Measurements from ENCODE around the gene KRTAP12-2. TPM values are rescaled to one million over a fixed set of nuclear protein-coding genes. Genes with fewer than 3 reads are reported as not detected.
"Not testable (repeated sequence)": the region's sequence is repeated elsewhere in the genome, so short reads cannot be mapped to it uniquely, and the experiment has no call there.

Gene KRTAP12-2
- total RNA-seq, 2 experiments from 2014 or later: not detected

GRCh38 chr21:44700101-44701022 lies 33.6 kb upstream of the KRTAP12-2 start:
- intact Hi-C loops (cut with DNase I, micrococcal nuclease): no loop called here
- no peaks in the 10 kb centered on the region for H3K4me1 Mint-ChIP-seq
- ATAC-seq (no peak), DNase-seq (no peak)
- ChIA-PET POLR2A (no interaction called here), CTCF (interaction anchor here (0.8 kb wide), 1 partner anchor 93 kb away, joined by 3 read pairs; no protein-coding TSS in a partner anchor)
- H3K36me3 Mint-ChIP-seq (ENCODE audit: low read depth): peaks cover 2% of the 10 kb centered on the region
- no peak overlapping the region for H3K27ac Mint-ChIP-seq
- H3K4me3 Mint-ChIP-seq: no peak overlapping the region
- no peaks in the 10 kb centered on the region for H3K9me3 Mint-ChIP-seq (ENCODE audit: low read depth)
- H3K27me3 Mint-ChIP-seq: peaks cover 62% of the 10 kb centered on the region

GRCh38 chr21:44699502-44700001 lies 32.8 kb upstream of the KRTAP12-2 start:
- CTCF ChIA-PET: interaction anchor here (0.8 kb wide), 1 partner anchor 94 kb away, joined by 3 read pairs; no protein-coding TSS in a partner anchor
- peaks cover 55% of the 10 kb centered on the region for H3K27me3 Mint-ChIP-seq
- H3K27ac Mint-ChIP-seq: no peak overlapping the region
- no peak overlapping the region for H3K4me3 Mint-ChIP-seq
- H3K4me1 Mint-ChIP-seq: no peaks in the 10 kb centered on the region
- POLR2A ChIA-PET: no interaction called here
- ATAC-seq (no peak), DNase-seq (no peak)
- no peaks in the 10 kb centered on the region for H3K36me3 Mint-ChIP-seq (ENCODE audit: low read depth)
- no peaks in the 10 kb centered on the region for H3K9me3 Mint-ChIP-seq (ENCODE audit: low read depth)
- intact Hi-C loops (cut with DNase I, micrococcal nuclease): no loop called here

- Mint-ChIP-seq H3K27ac (no peak overlapping the region), H3K27me3 (peaks cover 44% of the 10 kb centered on the region), H3K36me3 (ENCODE audit: low read depth) (peaks cover 2% of the 10 kb centered on the region), H3K4me1 (peaks cover 2% of the 10 kb centered on the region), H3K9me3 (ENCODE audit: low read depth) (peaks cover 5% of the 10 kb centered on the region), H3K4me3 (no peak overlapping the region)
- DNase-seq: no peak
- CTCF ChIA-PET: no interaction called here
- ATAC-seq: no peak
- POLR2A ChIA-PET: no interaction called here
- intact Hi-C loops (cut with DNase I, micrococcal nuclease): no loop called here
Observed at GRCh38 chr21:44697811-44698734, 31.3 kb upstream of the KRTAP12-2 start.

GRCh38 chr21:44697172-44697810 lies 30.6 kb upstream of the KRTAP12-2 start, which contains the start of gene KRTAP10-12:
Gene KRTAP10-12 (plus strand): TSS chr21:44697172. CDS start chr21:44697202, 30 bp downstream.
- H3K27ac Mint-ChIP-seq; DNase-seq; H3K4me3 Mint-ChIP-seq; H3K4me1 Mint-ChIP-seq; H3K36me3 Mint-ChIP-seq (ENCODE audit: low read depth); ATAC-seq; CTCF ChIA-PET; intact Hi-C loops (cut with DNase I, micrococcal nuclease); POLR2A ChIA-PET: not testable (repeated sequence)
- peaks cover 39% of the 10 kb centered on the region for H3K27me3 Mint-ChIP-seq
- peaks cover 12% of the 10 kb centered on the region for H3K9me3 Mint-ChIP-seq (ENCODE audit: low read depth)

- H3K9me3 Mint-ChIP-seq (ENCODE audit: low read depth): peaks cover 13% of the 10 kb centered on the region
- DNase-seq: no peak
Observed at GRCh38 chr21:44696572-44696971, 29.8 kb upstream of the KRTAP12-2 start.

GRCh38 chr21:44695641-44696040 lies 28.9 kb upstream of the KRTAP12-2 start:
- ATAC-seq (no peak), DNase-seq (no peak)
- intact Hi-C loops (cut with DNase I, micrococcal nuclease): no loop called here
- POLR2A ChIA-PET: no interaction called here
- Mint-ChIP-seq H3K4me1 (peaks cover 10% of the 10 kb centered on the region), H3K4me3 (no peak overlapping the region), H3K36me3 (ENCODE audit: low read depth) (peaks cover 4% of the 10 kb centered on the region), H3K27ac (no peak overlapping the region), H3K9me3 (ENCODE audit: low read depth) (peaks cover 13% of the 10 kb centered on the region), H3K27me3 (peaks cover 30% of the 10 kb centered on the region)
- CTCF ChIA-PET: interaction anchor here (1.0 kb wide), 1 partner anchor 18 kb away, joined by 3 read pairs; no protein-coding TSS in a partner anchor

More at GRCh38 chr21:44696572-44696971, 29.8 kb upstream of the KRTAP12-2 start:
- POLR2A ChIA-PET: no interaction called here
- Mint-ChIP-seq H3K4me1 (peaks cover 6% of the 10 kb centered on the region), H3K36me3 (ENCODE audit: low read depth) (peaks cover 4% of the 10 kb centered on the region), H3K27me3 (peaks cover 35% of the 10 kb centered on the region), H3K4me3 (no peak overlapping the region), H3K27ac (no peak overlapping the region)
- CTCF ChIA-PET: interaction anchor here (1.0 kb wide), 1 partner anchor 19 kb away, joined by 3 read pairs; no protein-coding TSS in a partner anchor
- ATAC-seq: no peak
- intact Hi-C loops (cut with DNase I, micrococcal nuclease): no loop called here

- peaks cover 10% of the 10 kb centered on the region for H3K4me1 Mint-ChIP-seq
- intact Hi-C loops (cut with DNase I, micrococcal nuclease): no loop called here
- peaks cover 29% of the 10 kb centered on the region for H3K27me3 Mint-ChIP-seq
- ATAC-seq (no peak), DNase-seq (no peak)
- peaks cover 13% of the 10 kb centered on the region for H3K9me3 Mint-ChIP-seq (ENCODE audit: low read depth)
- ChIA-PET POLR2A (no interaction called here), CTCF (no interaction called here)
- H3K36me3 Mint-ChIP-seq (ENCODE audit: low read depth): peaks cover 4% of the 10 kb centered on the region
- no peak overlapping the region for H3K4me3 Mint-ChIP-seq
- H3K27ac Mint-ChIP-seq: no peak overlapping the region
Observed at GRCh38 chr21:44695184-44695583, 28.5 kb upstream of the KRTAP12-2 start.

- ChIA-PET POLR2A (no interaction called here), CTCF (no interaction called here)
- peaks cover 4% of the 10 kb centered on the region for H3K36me3 Mint-ChIP-seq (ENCODE audit: low read depth)
- intact Hi-C loops (cut with DNase I, micrococcal nuclease): no loop called here
- no peak overlapping the region for H3K27ac Mint-ChIP-seq
- peaks cover 13% of the 10 kb centered on the region for H3K9me3 Mint-ChIP-seq (ENCODE audit: low read depth)
- H3K4me1 Mint-ChIP-seq: peaks cover 10% of the 10 kb centered on the region
- peaks cover 25% of the 10 kb centered on the region for H3K27me3 Mint-ChIP-seq
- H3K4me3 Mint-ChIP-seq: no peak overlapping the region
- DNase-seq: no peak
- no peak for ATAC-seq
Observed at GRCh38 chr21:44694776-44695175, 28.0 kb upstream of the KRTAP12-2 start.

GRCh38 chr21:44692798-44693512 lies 26.2 kb upstream of the KRTAP12-2 start:
- Mint-ChIP-seq H3K9me3 (ENCODE audit: low read depth) (peaks cover 13% of the 10 kb centered on the region), H3K4me3 (no peak overlapping the region), H3K4me1 (peaks cover 10% of the 10 kb centered on the region), H3K27me3 (peaks cover 14% of the 10 kb centered on the region), H3K27ac (no peak overlapping the region), H3K36me3 (ENCODE audit: low read depth) (peaks cover 4% of the 10 kb centered on the region)
- intact Hi-C loops (cut with DNase I, micrococcal nuclease): no loop called here
- POLR2A ChIA-PET: no interaction called here
- CTCF ChIA-PET: no interaction called here
- DNase-seq: no peak
- ATAC-seq: no peak

- peaks cover 13% of the 10 kb centered on the region for H3K9me3 Mint-ChIP-seq (ENCODE audit: low read depth)
Observed at GRCh38 chr21:44691686-44692085, 25.0 kb upstream of the KRTAP12-2 start.

More at GRCh38 chr21:44691686-44692085, 25.0 kb upstream of the KRTAP12-2 start:
- Mint-ChIP-seq H3K36me3 (ENCODE audit: low read depth) (peaks cover 4% of the 10 kb centered on the region), H3K27ac (no peak overlapping the region), H3K4me1 (peaks cover 11% of the 10 kb centered on the region), H3K27me3 (peaks cover 6% of the 10 kb centered on the region), H3K4me3 (no peak overlapping the region)
- POLR2A ChIA-PET: no interaction called here
- CTCF ChIA-PET: interaction anchor here (0.8 to 1.3 kb wide), 2 partner anchors 101 to 105 kb away, joined by 3 read pairs; no protein-coding TSS in a partner anchor
- DNase-seq: no peak
- intact Hi-C loops (cut with DNase I, micrococcal nuclease): no loop called here
- ATAC-seq: no peak

All from activated CD4-positive, alpha-beta T cell treated with anti-CD3 and anti-CD28 coated beads for 36 hours (primary cell).